Mesendoderm (in vitro differentiated cells): ENCODE results near the gene TSHZ2.
A peak's percentile ranks its signal among the peaks of the same experiment; 100 is the strongest.

ENCODE experiments used
- DNase-seq: peaks from one replicate; pipeline ENCODE4 v3.0.0; 2013
- H2AK5ac ChIP-seq: 2 replicates; pipeline ENCODE4 v1.6.1; 2013; ENCODE audit warnings: low read length, inconsistent platforms
- H2BK120ac ChIP-seq: 2 replicates; pipeline ENCODE4 v1.6.1; 2013; ENCODE audit warnings: low read depth, mild to moderate bottlenecking, low read length, moderate library complexity, mixed read lengths
- H2BK15ac ChIP-seq: replicated peaks from 2 replicates; pipeline ENCODE4 v1.6.1; 2013; ENCODE audit warnings: low read depth, mild to moderate bottlenecking, moderate library complexity
- H2BK5ac ChIP-seq: 2 replicates; pipeline ENCODE4 v1.6.1; 2013; ENCODE audit warnings: low read length, inconsistent platforms
- H3K18ac ChIP-seq: 2 replicates; pipeline ENCODE4 v1.6.1; 2013; ENCODE audit warnings: mild to moderate bottlenecking, low read length, mixed read lengths
- H3K23ac ChIP-seq: one replicate; pipeline ENCODE4 v1.6.1; 2013; ENCODE audit warnings: low read length
- H3K27ac ChIP-seq: 2 replicates; pipeline ENCODE4 v1.5.1; 2013; ENCODE audit warnings: low read depth, mild to moderate bottlenecking, inconsistent platforms, low read length, moderate library complexity
- H3K27me3 ChIP-seq: 2 replicates; pipeline ENCODE4 v1.6.1; 2013; ENCODE audit warnings: low read length, control low read depth, mild to moderate bottlenecking, inconsistent platforms; ENCODE audit not compliant: insufficient read depth, poor library complexity
- H3K36me3 ChIP-seq: 2 replicates; pipeline ENCODE4 v1.6.1; 2013; ENCODE audit warnings: low read length, inconsistent platforms; ENCODE audit not compliant: control insufficient read depth, insufficient read depth
- H3K4ac ChIP-seq: one replicate; pipeline ENCODE4 v1.6.1; 2013; ENCODE audit warnings: low read depth, mild to moderate bottlenecking, low read length, moderate library complexity
- H3K4me1 ChIP-seq: 2 replicates; pipeline ENCODE4 v1.6.1; 2013; ENCODE audit warnings: low read depth, low read length, inconsistent platforms; ENCODE audit not compliant: control insufficient read depth
- H3K4me2 ChIP-seq: 2 replicates; pipeline ENCODE4 v1.6.1; 2013; ENCODE audit warnings: low read length
- H3K4me3 ChIP-seq: 2 replicates; pipeline ENCODE4 v1.5.1; 2013; ENCODE audit warnings: mild to moderate bottlenecking, low read length
- H3K56ac ChIP-seq: one replicate; pipeline ENCODE4 v1.6.1; 2013; ENCODE audit warnings: low read length
- H3K79me1 ChIP-seq: 2 replicates; pipeline ENCODE4 v1.6.1; 2013; ENCODE audit warnings: low read length, inconsistent platforms
- H3K79me2 ChIP-seq: 2 replicates; pipeline ENCODE4 v1.6.1; 2013; ENCODE audit warnings: mild to moderate bottlenecking, low read length; ENCODE audit not compliant: control insufficient read depth, insufficient read depth
- H3K9ac ChIP-seq: 2 replicates; pipeline ENCODE4 v1.6.1; 2013; ENCODE audit warnings: low read length, inconsistent platforms
- H4K5ac ChIP-seq: one replicate; pipeline ENCODE4 v1.6.1; 2013; ENCODE audit warnings: low read length
- H4K8ac ChIP-seq: one replicate; pipeline ENCODE4 v1.6.1; 2013; ENCODE audit warnings: low read depth, mild to moderate bottlenecking, control low read depth, low read length, moderate library complexity
- WGBS: extraction: QIAGEN DNeasy Blood & Tissue Kit; methylation state at CpG from one replicate; pipeline ENCODE4 v1.1.7; 2013; ENCODE audit warnings: low lambda C conversion rate, missing lambda C conversion rate; ENCODE audit not compliant: insufficient coverage; ENCODE audit errors: extremely low coverage; 5-methylcytosine and 5-hydroxymethylcytosine counted together

The TSHZ2 gene

DNA sequence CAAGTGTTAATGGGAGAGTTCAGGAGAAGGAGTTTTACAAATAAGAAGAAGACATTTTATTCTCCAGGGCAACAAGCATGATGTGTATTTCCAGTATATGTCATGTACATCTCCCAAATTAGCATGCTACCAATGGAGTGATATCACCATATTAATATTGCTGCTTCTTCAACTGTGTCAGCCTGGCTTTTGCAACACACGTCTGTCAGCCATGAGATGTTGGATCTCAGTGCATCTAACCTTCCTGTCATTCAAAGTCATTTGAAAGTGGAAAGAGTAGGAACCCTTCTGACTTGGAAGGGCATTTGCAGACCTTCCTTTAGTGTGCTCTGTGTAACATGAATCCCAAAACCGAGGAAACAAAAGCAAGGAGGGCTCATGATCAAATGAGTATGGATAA, 337.4 kb downstream of the TSHZ2 start:
- Histone ChIP-seq H3K4me3 (no peak overlapping the region), H3K27ac (no peak overlapping the region), H3K36me3 (no peaks in the 10 kb centered on the region), H2AK5ac (no peak overlapping the region), H2BK5ac (no peak overlapping the region), H4K8ac (no peak overlapping the region), H3K18ac (no peak overlapping the region), H3K79me1 (no peaks in the 10 kb centered on the region), H3K23ac (no peak overlapping the region), H2BK120ac (no peak overlapping the region), H3K4ac (no peak overlapping the region), H3K4me2 (no peak overlapping the region), H3K79me2 (no peaks in the 10 kb centered on the region), H3K56ac (no peak overlapping the region), H2BK15ac (no peak overlapping the region), H3K9ac (no peak overlapping the region), H4K5ac (no peak overlapping the region), H3K4me1 (no peaks in the 10 kb centered on the region), H3K27me3 (no peaks in the 10 kb centered on the region)
- no CpG with 5 or more reads among the region's 2 CpGs for WGBS
- DNase-seq = no peak

DNA sequence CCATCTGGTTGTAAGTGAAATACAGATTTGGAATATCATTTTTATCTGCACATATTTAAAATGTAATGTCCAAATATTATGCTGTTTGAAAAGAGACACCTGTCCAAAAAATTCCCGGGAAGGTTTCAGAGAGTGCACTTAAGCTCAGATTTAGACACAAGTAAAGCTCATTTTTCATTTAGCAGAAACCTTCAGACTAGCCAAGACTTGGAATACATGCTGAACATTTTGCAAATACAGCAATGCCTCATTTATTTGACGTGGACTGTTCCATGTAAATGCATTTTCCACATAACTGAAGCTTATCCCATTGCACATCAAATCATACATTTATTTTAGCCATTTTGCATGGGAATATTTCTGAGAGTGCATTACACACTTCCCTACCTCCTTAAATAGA, 340.8 kb downstream of the TSHZ2 start:
- Histone ChIP-seq H3K36me3 (no peaks in the 10 kb centered on the region), H4K5ac (no peak overlapping the region), H2BK5ac (no peak overlapping the region), H3K79me2 (no peaks in the 10 kb centered on the region), H2BK120ac (no peak overlapping the region), H3K18ac (no peak overlapping the region), H3K4me2 (no peak overlapping the region), H4K8ac (no peak overlapping the region), H2BK15ac (no peak overlapping the region), H3K79me1 (no peaks in the 10 kb centered on the region), H3K23ac (no peak overlapping the region), H3K27me3 (no peaks in the 10 kb centered on the region), H3K4me1 (peaks cover 2% of the 10 kb centered on the region), H2AK5ac (no peak overlapping the region), H3K4ac (no peak overlapping the region), H3K56ac (no peak overlapping the region), H3K4me3 (no peak overlapping the region), H3K9ac (no peak overlapping the region), H3K27ac (no peak overlapping the region)
- no CpG with 5 or more reads among the region's 2 CpGs for WGBS
- no peak for DNase-seq

DNA sequence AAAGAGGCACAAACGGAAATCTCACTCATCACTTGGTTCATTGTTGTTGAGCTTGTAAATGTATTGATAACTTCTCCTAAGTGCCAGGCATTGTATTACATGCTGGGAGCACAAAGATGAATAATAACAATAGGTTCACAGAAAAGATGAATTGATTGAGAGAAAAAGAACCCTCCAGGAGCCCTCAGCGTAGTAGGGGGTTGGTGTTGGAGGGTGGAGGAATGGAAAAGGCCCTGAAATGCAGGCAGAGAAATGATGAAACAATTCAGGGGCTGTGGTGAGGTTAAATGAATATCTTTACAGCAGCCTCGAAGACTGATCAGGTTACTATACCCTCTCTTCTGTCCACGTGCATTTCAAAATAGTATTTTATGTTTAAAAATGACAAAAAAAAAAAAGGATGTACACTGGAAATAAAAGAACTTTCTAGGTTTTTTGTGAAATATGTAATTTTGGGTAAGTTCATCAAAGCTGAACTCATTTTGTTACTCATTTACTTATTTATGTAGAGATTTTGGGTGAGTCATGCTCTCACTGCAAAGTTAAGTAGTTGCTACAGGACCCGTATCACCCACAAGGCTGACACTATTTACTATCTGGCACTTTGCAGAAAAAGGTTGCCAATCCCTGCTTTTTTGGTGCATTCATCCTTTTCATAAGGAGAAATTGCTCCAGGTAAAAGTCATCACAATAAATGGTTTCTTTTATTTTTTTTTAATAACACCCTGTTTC, 344.2 kb downstream of the TSHZ2 start:
- peak; percentile 50 for DNase-seq
- Histone ChIP-seq H3K4me2 (no peak overlapping the region), H3K18ac (no peak overlapping the region), H3K23ac (no peak overlapping the region), H3K4me3 (no peak overlapping the region), H2BK15ac (no peak overlapping the region), H2BK5ac (no peak overlapping the region), H3K9ac (no peak overlapping the region), H3K79me1 (no peaks in the 10 kb centered on the region), H3K36me3 (no peaks in the 10 kb centered on the region), H2BK120ac (no peak overlapping the region), H3K56ac (no peak overlapping the region), H3K4ac (no peak overlapping the region), H3K27ac (no peak overlapping the region), H3K27me3 (no peaks in the 10 kb centered on the region), H3K79me2 (no peaks in the 10 kb centered on the region), H4K5ac (no peak overlapping the region), H3K4me1 (peaks cover 2% of the 10 kb centered on the region), H2AK5ac (no peak overlapping the region), H4K8ac (no peak overlapping the region)
- no CpG with 5 or more reads among the region's 5 CpGs for WGBS

DNA sequence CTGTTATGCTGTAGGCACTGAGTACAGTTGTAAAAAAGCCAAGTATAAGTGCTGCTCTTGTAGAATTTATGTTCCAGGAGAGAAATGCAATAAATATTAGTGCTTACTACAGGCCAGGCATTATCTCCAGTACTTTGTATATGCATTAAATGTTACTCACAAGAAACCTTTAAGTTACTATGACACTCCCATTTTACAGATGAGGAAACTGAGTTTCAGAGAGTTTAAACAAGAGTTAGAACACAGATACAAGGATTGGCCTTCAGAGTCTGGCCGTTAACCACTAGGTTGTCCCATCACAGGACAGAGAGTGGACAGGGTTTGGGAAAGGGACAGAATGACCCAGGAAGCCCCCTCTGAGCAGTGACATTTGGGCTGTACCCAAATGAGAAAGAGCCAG, 347.0 kb downstream of the TSHZ2 start:
- H2BK5ac ChIP-seq = no peak overlapping the region
- H3K79me1 ChIP-seq = no peaks in the 10 kb centered on the region
- no peak overlapping the region for H3K4me2 ChIP-seq
- H4K8ac ChIP-seq = no peak overlapping the region
- H3K27me3 ChIP-seq = no peaks in the 10 kb centered on the region
- H3K4me1 ChIP-seq = peaks cover 2% of the 10 kb centered on the region
- no peak overlapping the region for H3K4me3 ChIP-seq
- no peak overlapping the region for H3K27ac ChIP-seq
- H3K23ac ChIP-seq = no peak overlapping the region
- H4K5ac ChIP-seq = no peak overlapping the region
- no peak overlapping the region for H3K9ac ChIP-seq
- H3K79me2 ChIP-seq = no peaks in the 10 kb centered on the region
- H2AK5ac ChIP-seq = no peak overlapping the region
- no peak overlapping the region for H3K18ac ChIP-seq
- H2BK120ac ChIP-seq = no peak overlapping the region
- no peak overlapping the region for H2BK15ac ChIP-seq
- no peak for DNase-seq
- H3K56ac ChIP-seq = no peak overlapping the region
- WGBS = no CpG with 5 or more reads among the region's 1 CpG
- no peak overlapping the region for H3K4ac ChIP-seq
- no peaks in the 10 kb centered on the region for H3K36me3 ChIP-seq

- H3K9ac ChIP-seq = no peak overlapping the region
- H3K4ac ChIP-seq = no peak overlapping the region
- no peak overlapping the region for H3K27ac ChIP-seq
- H2BK5ac ChIP-seq = no peak overlapping the region
- no peak overlapping the region for H2BK15ac ChIP-seq
- H3K4me1 ChIP-seq = peaks cover 2% of the 10 kb centered on the region
- H3K27me3 ChIP-seq = no peaks in the 10 kb centered on the region
- H3K56ac ChIP-seq = no peak overlapping the region
- H4K8ac ChIP-seq = no peak overlapping the region
- H3K36me3 ChIP-seq = no peaks in the 10 kb centered on the region
- H3K18ac ChIP-seq = no peak overlapping the region
- H2AK5ac ChIP-seq = no peak overlapping the region
- no peak overlapping the region for H2BK120ac ChIP-seq
- no peak for DNase-seq
- H3K23ac ChIP-seq = no peak overlapping the region
- H3K79me1 ChIP-seq = no peaks in the 10 kb centered on the region
- no peaks in the 10 kb centered on the region for H3K79me2 ChIP-seq
- WGBS = no CpG with 5 or more reads among the region's 2 CpGs
- no peak overlapping the region for H3K4me3 ChIP-seq
- no peak overlapping the region for H4K5ac ChIP-seq
- no peak overlapping the region for H3K4me2 ChIP-seq
These were observed 347.6 kb downstream of the TSHZ2 start for GRCh38 chr20:53319716-53320115.

- Histone ChIP-seq H2BK15ac (no peak overlapping the region), H3K27ac (no peak overlapping the region), H3K4me1 (peaks cover 2% of the 10 kb centered on the region), H2BK120ac (no peak overlapping the region), H3K36me3 (no peaks in the 10 kb centered on the region), H3K9ac (no peak overlapping the region), H2AK5ac (no peak overlapping the region), H3K27me3 (no peaks in the 10 kb centered on the region), H3K56ac (no peak overlapping the region), H3K4me2 (no peak overlapping the region), H3K79me2 (no peaks in the 10 kb centered on the region), H2BK5ac (no peak overlapping the region), H3K4ac (no peak overlapping the region), H4K5ac (no peak overlapping the region), H3K18ac (no peak overlapping the region), H4K8ac (no peak overlapping the region), H3K4me3 (no peak overlapping the region), H3K79me1 (no peaks in the 10 kb centered on the region), H3K23ac (no peak overlapping the region)
- no peak for DNase-seq
- WGBS = no CpG with 5 or more reads among the region's 3 CpGs
These were observed 348.5 kb downstream of the TSHZ2 start for GRCh38 chr20:53320701-53321100.
